IPS DF 4.7 (cell line): ENCODE data around the gene MAP1S.
"Not testable (repeated sequence)": the region's sequence is repeated elsewhere in the genome, so short reads cannot be mapped to it uniquely, and the experiment has no call there.

Source experiments
- DNase-seq: peaks from one replicate; pipeline ENCODE4 v3.0.0-alpha.2; 2013; ENCODE audit warnings: low spot score; ENCODE audit errors: extremely low read depth

The MAP1S gene

DNA sequence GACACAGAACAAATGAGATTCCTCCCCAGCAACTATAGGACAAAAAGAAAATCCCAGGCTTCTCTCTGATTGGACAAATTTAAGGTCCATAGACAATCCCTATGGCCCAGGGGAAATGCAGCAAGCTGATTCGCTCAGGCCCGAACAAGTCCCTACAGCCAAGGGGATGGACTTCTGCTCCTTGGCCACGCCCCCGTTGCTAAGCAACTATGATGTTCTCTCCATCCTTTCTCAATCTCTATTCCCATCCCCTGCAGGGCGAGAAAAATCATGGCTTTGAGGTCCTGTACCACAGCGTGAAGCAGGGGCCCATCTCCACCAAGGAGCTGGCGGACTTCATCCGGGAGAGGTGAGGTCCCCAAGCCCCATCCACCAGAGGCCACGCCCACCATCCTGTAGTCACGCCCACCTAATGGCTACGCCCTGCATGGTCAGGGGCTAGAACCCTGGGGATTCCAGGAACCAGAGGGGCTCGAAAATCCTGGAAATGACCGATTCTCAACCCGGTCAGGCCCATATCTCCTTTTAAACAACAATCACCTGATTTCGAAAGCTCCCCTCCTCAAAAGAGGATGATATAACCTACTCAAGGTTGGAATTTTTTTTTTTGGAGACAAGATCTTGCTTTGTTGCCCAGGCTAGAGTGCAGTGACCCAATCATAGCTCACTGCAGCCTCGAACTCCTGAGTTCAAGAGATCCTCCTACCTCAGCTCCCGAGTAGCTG is 43.4 kb downstream of the MAP1S start:
- DNase-seq: no peak

DNA sequence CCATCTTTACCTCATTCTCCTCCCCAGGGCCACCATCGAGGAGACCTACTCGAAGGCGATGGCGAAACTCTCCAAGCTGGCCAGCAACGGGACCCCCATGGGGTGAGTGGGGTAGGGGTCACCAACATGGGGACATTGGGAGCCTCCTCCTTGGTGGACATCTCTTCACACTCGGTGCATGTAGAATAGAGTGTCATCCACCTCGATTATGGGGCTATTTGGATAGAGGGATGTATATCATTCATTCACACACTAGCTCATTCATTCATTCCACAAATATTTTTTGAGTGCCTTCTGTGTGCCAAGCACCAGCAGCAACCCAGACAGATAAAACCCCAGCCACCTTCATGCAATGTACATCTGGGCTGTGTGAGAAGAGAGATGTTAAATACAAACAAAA is 45.1 kb downstream of the MAP1S start:
- no peak for DNase-seq

GRCh38 chr19:17765069-17765618 is 45.9 kb downstream of the MAP1S start:
- no peak for DNase-seq

GRCh38 chr19:17766543-17767131 is 47.4 kb downstream of the MAP1S start:
- DNase-seq: no peak

DNA sequence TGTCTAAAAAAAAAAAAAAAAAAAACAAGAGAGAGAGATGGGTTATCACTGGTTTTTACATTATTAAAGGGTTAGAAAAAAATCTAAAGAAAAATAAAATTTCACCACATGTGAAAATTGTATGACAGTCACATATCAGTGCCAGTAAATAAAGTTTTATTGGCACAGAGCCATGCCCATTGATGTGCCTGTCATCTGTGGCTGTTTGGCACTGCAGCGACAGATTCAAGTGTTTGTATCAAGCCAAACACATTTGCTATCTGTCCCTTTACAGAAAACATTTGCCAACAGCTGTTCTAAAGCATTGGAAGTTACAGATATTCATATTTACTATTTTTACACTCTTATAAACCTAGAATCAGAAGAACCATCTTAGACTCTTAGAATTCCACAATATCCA is 48.3 kb downstream of the MAP1S start:
- no peak for DNase-seq

DNA sequence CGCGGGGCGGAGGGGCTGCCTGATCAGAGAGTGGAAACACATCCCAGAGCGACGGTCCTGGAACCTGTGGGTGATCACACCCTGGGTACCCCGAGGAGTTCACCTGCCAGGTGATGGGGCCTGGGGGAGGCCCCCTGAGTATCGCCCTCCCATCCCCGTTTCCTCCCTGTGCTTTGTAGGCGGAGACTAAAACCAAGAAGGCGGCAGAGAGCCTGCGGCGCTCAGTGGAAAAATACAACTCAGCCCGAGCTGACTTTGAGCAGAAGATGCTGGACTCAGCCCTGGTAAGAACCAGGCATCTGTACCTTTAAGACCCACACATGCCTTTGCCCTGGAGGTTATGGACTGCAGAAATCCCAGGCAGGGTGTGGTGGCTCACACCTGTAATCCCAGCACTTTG is 51.3 kb downstream of the MAP1S start:
- no peak for DNase-seq

DNA sequence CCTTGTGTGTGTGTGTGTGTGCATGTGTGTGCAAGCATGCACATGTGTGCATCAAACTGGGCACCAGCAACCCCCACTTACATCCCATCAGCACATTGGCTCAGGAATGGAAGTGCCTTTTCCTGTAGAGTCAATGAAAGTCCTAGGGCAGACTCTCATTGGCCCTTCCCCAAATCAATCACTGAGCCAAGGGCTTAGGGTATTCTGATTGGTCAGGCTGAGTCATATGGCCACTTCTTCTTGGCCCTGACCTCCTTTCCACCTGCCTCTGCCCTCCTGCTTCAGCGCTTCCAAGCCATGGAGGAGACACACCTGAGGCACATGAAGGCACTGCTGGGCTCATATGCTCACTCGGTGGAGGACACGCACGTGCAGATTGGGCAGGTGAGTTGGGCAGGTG is 52.9 kb downstream of the MAP1S start:
- DNase-seq: no peak

DNA sequence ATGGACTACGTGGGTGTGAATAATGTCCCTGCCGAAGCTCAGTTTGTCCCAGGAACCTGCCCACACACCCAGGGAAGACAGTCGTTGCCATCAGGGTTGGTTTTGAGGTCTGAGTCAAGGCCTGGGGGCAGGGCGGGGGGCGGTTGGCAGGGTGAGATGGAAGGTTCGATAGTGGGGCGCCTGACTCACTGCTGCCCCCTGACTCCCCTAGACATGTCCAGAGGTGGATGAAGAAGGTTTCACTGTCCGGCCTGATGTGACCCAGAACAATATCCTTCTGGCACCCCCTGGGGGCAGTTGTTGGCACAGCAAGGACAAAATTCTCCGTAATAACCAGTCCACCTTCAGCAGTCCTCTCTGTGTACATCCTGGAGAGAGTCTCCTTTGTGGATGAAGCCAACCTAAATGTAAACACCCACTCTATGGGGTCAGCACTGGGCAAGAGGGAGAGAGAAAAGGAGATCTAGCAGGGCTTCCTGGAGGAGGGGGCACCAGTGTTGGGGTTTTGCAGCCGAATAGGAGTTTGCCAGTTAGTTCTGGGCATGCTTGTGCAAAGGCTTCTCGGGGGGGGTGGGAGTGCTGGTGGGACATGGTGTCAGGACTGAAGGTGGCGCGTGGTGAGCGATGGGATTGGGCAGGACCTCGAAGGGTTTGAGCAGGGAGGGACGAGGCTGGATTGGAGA is 56.1 kb downstream of the MAP1S start:
- no peak for DNase-seq

GRCh38 chr19:17775991-17776803 is 56.9 kb downstream of the MAP1S start:
- DNase-seq: no peak

GRCh38 chr19:17777840-17778239 is 58.6 kb downstream of the MAP1S start:
- DNase-seq: not testable (repeated sequence)

- no peak for DNase-seq
Measured at GRCh38 chr19:17778251-17778967, 59.1 kb downstream of the MAP1S start.

- DNase-seq: no peak
Measured at GRCh38 chr19:17778968-17779929, 60.0 kb downstream of the MAP1S start.

DNA sequence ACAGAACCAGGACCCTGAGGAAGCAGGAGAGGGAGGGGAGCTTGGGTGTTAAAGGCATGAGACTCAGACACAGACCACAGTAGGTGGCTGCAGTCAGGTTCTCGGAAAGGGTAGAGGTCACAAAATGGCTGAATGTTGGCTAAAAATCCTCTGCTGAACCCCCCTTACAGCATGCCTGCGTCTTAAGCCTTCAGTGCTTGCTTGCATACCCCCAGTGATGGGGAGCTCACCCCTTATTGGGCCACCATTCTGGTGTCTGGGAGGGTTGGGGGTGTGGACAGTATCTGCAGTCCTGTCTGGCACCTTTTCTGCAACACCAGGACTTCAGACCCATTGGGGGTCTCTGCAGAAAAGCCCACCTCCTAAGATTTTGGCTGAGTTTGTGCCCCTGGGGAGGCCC is 61.5 kb downstream of the MAP1S start:
- no peak for DNase-seq

- not testable (repeated sequence) for DNase-seq
Measured at GRCh38 chr19:17783721-17784120, 64.4 kb downstream of the MAP1S start.
